Effector memory CD8-positive, alpha-beta T cell (primary cell): ENCODE measurements around the gene PATE1.

Experiments
- ATAC-seq: fragments of 150-1000 bp; cut with Tn5 transposase; replicated peaks from 2 replicates; pipeline ENCODE4 v1.10.0; 2021; ENCODE audit warnings: mild to moderate bottlenecking, moderate library complexity
- DNase-seq, 3 experiments: peaks; one replicate each; pipeline ENCODE4 v3.0.0; 2021
- H3K27ac Mint-ChIP-seq, 2 donors: one replicate each; pipeline ENCODE4 v1.8.0; 2022; ENCODE audit warnings: mild to moderate bottlenecking in 2 of 2, mixed read lengths in 2 of 2, moderate library complexity in 2 of 2
- H3K27me3 Mint-ChIP-seq, 2 donors: one replicate each; pipeline ENCODE4 v1.8.0; 2022; ENCODE audit warnings: mixed read lengths in 2 of 2
- H3K36me3 Mint-ChIP-seq: one replicate; pipeline ENCODE4 v1.8.0; 2022; ENCODE audit warnings: mild to moderate bottlenecking, moderate library complexity, mixed read lengths; ENCODE audit not compliant: insufficient read depth
- H3K4me1 Mint-ChIP-seq, 2 donors: one replicate each; pipeline ENCODE4 v1.8.0; 2022; ENCODE audit warnings: low read depth in 2 of 2, mixed read lengths in 2 of 2
- H3K4me3 Mint-ChIP-seq, 2 donors: one replicate each; pipeline ENCODE4 v1.8.0; 2022; ENCODE audit warnings: mild to moderate bottlenecking in 2 of 2, mixed read lengths in 2 of 2, moderate library complexity in 2 of 2
- H3K9me3 Mint-ChIP-seq, 2 donors: one replicate each; pipeline ENCODE4 v1.8.0; 2022; ENCODE audit warnings: mixed read lengths in 2 of 2

The PATE1 gene

DNA sequence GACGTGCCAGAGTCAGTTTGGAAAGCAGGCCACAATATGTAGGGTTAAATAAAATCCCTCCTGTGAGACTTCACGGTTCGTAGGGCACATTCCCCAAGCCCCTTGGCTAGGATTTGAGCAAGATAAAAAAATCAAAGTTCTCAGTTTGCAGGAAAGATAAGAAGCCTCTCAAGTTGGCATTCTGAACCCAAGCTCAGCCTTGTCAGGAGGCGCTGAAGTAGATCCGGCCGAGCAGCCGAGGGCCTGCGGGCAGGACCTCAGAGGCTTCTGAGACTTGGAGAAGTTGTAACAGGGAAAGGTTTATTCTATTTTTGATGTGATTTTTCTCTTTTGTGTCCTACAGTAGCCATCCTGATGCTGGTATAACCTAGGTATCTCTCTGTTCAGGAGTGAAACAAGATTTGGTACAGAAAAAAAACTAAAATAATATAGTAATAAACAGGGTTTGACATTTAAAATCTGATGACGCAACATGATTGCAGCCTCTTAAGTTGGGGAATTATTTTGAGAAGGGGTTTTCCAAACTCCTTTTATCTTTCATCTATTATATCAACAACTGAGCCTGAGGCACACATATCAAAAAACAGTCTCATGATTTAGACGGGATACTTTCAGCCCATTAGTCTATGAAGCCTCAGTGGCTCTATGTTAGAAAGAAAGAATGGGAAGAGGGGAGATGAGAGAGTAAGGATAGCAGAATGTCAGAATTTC lies 22.4 kb downstream of the PATE1 start:
- H3K9me3 Mint-ChIP-seq, result no peaks in the 10 kb centered on the region
- H3K36me3 Mint-ChIP-seq, result no peaks in the 10 kb centered on the region
- H3K27ac Mint-ChIP-seq, result no peak overlapping the region
- no peak for ATAC-seq
- no peaks in the 10 kb centered on the region for H3K4me1 Mint-ChIP-seq
- DNase-seq, result no peak
- H3K27me3 Mint-ChIP-seq, result peaks cover 38 to 42% of the 10 kb centered on the region in 2 donors
- no peak overlapping the region for H3K4me3 Mint-ChIP-seq

DNA sequence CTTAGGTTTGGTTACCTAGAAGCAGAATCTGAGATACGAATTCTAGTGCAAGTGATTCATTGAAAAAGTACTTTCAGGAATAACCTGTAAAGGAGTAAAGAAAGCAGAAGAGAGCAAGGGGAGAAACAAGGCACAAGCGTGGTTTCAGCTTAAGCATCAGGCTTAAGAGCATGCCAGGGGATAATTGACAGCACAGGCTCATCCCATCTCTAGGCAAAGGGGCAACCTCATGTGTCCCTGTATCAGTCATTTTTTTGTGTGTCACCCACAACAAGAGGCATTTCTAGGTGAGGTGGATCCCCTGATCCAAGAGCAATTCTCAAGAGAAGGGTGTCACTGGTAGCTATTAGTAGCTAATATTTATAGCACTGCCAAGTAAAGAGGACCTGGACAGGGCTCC lies 24.5 kb downstream of the PATE1 start:
- Mint-ChIP-seq H3K27me3 (peaks cover 24 to 27% of the 10 kb centered on the region in 2 donors), H3K36me3 (no peaks in the 10 kb centered on the region), H3K9me3 (no peaks in the 10 kb centered on the region), H3K27ac (no peak overlapping the region), H3K4me3 (no peak overlapping the region), H3K4me1 (no peaks in the 10 kb centered on the region)
- DNase-seq (no peak), ATAC-seq (no peak)

- H3K4me3 Mint-ChIP-seq, result no peak overlapping the region
- no peaks in the 10 kb centered on the region for H3K9me3 Mint-ChIP-seq
- no peaks in the 10 kb centered on the region for H3K4me1 Mint-ChIP-seq
- peaks cover 25 to 32% of the 10 kb centered on the region in 2 donors for H3K27me3 Mint-ChIP-seq
- H3K27ac Mint-ChIP-seq, result no peak overlapping the region
- no peaks in the 10 kb centered on the region for H3K36me3 Mint-ChIP-seq
- DNase-seq (no peak), ATAC-seq (no peak)
Observed at GRCh38 chr11:125772834-125773505, 26.9 kb downstream of the PATE1 start.

DNA sequence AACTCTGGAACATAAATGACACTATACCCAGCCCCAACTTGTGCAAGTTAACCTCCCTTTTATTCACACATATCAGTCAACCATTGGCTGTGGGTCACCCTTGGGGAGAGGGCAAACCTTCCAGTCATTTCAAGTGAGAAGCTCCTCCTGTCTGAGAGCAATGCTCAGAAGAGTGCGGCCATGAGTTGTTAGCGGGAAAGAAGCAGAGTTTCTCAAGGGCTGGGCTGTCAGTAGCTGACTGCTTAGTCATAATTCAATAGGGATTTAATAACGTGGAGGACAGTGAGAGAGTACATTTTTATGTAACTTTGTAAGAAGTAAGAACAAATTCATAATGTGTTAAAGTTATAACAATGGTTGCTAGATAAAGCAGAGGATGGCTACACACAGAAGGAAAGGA lies 27.4 kb downstream of the PATE1 start:
- Mint-ChIP-seq H3K9me3 (no peaks in the 10 kb centered on the region), H3K27ac (no peak overlapping the region), H3K27me3 (peaks cover 22 to 33% of the 10 kb centered on the region in 2 donors), H3K36me3 (no peaks in the 10 kb centered on the region), H3K4me3 (no peak overlapping the region), H3K4me1 (no peaks in the 10 kb centered on the region)
- ATAC-seq (no peak), DNase-seq (no peak)

DNA sequence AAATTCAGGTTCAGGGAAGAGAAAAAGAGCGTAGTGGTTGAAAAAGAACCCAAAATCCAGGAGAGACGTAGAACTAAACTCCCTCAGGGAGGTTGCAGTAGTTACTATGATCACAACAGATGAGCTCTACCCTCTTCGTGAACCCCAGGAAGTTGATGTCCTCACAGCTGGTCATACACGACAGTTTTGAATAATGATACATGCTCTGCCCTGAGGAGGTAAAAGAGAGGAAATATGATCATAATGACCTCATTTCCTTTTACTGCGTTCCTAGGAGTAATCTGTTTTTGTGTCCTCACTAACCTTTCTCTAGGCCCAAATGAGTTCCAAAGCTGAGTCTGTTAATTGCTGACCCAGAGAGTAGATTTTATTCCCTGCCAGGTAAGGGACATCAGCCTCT lies 31.2 kb downstream of the PATE1 start:
- DNase-seq (no peak), ATAC-seq (no peak)
- Mint-ChIP-seq H3K36me3 (no peaks in the 10 kb centered on the region), H3K9me3 (no peaks in the 10 kb centered on the region), H3K27me3 (peaks cover 33 to 39% of the 10 kb centered on the region in 2 donors), H3K4me1 (no peaks in the 10 kb centered on the region), H3K4me3 (no peak overlapping the region), H3K27ac (no peak overlapping the region)

DNA sequence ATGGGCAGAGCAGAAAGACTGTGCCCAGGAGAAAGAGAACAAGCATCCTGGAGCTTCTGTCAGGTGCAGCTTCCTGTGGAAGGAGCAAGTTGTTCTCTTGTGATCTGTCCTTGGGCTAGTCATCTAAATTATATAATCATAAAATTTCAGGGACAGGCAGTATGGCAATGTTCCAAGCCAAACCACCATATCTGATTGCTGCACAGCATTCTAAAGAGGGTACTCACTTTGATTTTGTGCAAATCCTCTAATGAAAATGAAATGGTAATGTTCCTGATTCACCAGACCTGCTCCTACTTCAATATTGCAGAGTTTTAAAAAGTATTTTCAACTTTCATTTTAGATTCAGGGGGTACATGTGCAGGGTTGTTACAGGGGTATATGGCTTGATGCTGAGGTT lies 32.6 kb downstream of the PATE1 start, which contains the start of gene PATE2:
PATE2 (minus strand) TSS at position 101 of the 400 bp plus-strand sequence; CDS start at position 46, 55 bp downstream.
- peaks cover 24 to 34% of the 10 kb centered on the region in 2 donors for H3K27me3 Mint-ChIP-seq
- no peaks in the 10 kb centered on the region for H3K36me3 Mint-ChIP-seq
- no peaks in the 10 kb centered on the region for H3K9me3 Mint-ChIP-seq
- ATAC-seq (no peak), DNase-seq (no peak)
- H3K4me3 Mint-ChIP-seq, result no peak within 1 kb of the TSS
- no peaks in the 10 kb centered on the region for H3K4me1 Mint-ChIP-seq
- no peak within 1 kb of the TSS for H3K27ac Mint-ChIP-seq

DNA sequence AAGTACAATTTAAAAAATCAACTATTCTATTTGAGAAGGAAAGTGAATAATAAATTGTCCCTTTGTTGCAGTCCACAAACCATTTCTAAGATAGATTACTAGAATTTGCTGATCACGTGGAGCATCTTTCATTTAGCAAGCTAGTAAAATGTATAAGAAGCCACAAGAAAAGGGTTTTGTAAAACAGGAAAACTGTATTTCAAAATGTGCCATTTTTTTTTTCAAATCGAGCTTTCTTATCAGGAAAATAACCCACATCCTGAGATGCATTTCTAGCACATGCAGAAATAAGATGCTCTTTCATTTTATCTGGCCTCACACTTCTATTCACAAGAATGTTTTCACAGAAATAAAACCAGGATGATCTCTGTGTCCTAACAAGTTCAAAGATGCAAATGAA lies 38.6 kb downstream of the PATE1 start:
- Mint-ChIP-seq H3K27ac (no peak overlapping the region), H3K4me1 (peaks cover 0 to 2% of the 10 kb centered on the region in 2 donors), H3K4me3 (no peak overlapping the region), H3K27me3 (peaks cover 12 to 16% of the 10 kb centered on the region in 2 donors), H3K9me3 (no peaks in the 10 kb centered on the region), H3K36me3 (no peaks in the 10 kb centered on the region)
- ATAC-seq, result no peak
- DNase-seq, result no peak

GRCh38 chr11:125787827-125788226 lies 41.7 kb downstream of the PATE1 start, which contains the start of gene PATE3:
Gene PATE3, plus strand, starts transcription at chr11:125788127. Its CDS starts 25 bp downstream, at chr11:125788152.
- Mint-ChIP-seq H3K27me3 (peaks cover 7 to 11% of the 10 kb centered on the region in 2 donors), H3K27ac (no peak within 1 kb of the TSS), H3K36me3 (no peaks in the 10 kb centered on the region), H3K9me3 (peaks cover 0 to 2% of the 10 kb centered on the region in 2 donors), H3K4me3 (no peak within 1 kb of the TSS), H3K4me1 (peaks cover 0 to 2% of the 10 kb centered on the region in 2 donors)
- DNase-seq (no peak), ATAC-seq (no peak)

DNA sequence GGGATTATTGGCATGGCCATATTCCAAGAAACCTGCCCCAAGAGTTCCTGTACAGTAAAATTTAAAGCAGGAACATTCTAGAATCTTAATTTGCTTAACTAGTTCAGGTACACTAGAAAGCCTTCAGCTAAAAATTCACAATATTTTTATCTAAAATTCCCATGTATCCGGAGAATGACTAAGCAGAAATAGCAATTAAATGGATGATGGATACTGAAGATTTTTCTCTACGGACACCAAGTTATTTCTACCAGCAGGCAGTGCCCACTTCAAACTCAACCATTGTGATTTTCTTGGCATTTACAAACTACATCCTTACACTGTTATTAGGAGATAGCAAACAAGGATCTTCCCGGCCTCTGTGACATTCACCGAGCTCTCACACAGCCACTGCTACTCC lies 44.7 kb downstream of the PATE1 start:
- Mint-ChIP-seq H3K4me3 (no peak overlapping the region), H3K9me3 (peaks cover 0 to 4% of the 10 kb centered on the region in 2 donors)

DNA sequence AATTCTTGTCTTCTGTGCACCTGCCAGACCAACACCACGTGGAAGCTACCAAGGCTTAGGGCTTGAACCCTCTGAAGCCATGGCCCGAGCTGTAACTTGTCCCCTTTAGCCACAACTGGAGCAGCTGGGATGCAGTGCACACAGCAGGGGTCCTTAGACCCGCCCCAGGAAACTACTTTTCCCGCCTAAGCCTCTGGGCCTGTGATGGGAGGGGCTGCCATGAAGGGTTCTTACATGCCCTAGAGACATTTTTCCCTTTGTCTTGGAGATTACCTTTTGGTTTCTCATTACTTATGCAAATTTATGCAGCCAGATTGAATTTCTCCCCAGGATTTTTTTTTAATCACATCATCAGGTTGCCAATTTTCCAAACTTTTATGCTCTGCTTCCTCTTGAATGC lies 51.6 kb downstream of the PATE1 start:
- DNase-seq (no peak), ATAC-seq (no peak)
- no peaks in the 10 kb centered on the region for H3K36me3 Mint-ChIP-seq
- peaks cover 9 to 11% of the 10 kb centered on the region in 2 donors for H3K9me3 Mint-ChIP-seq
- H3K27ac Mint-ChIP-seq, result no peak overlapping the region
- H3K27me3 Mint-ChIP-seq, result peaks cover 0 to 8% of the 10 kb centered on the region in 2 donors
- no peak overlapping the region for H3K4me3 Mint-ChIP-seq
- no peaks in the 10 kb centered on the region for H3K4me1 Mint-ChIP-seq

More for the DNA sequence above, 44.7 kb downstream of the PATE1 start:
- DNase-seq, result no peak
- no peak overlapping the region for H3K27ac Mint-ChIP-seq
- H3K4me1 Mint-ChIP-seq, result no peaks in the 10 kb centered on the region
- peaks cover 11% of the 10 kb centered on the region in 2 donors for H3K27me3 Mint-ChIP-seq
- ATAC-seq, result no peak
- H3K36me3 Mint-ChIP-seq, result no peaks in the 10 kb centered on the region
